Naive thymus-derived CD4-positive, alpha-beta T cell (primary cell): ENCODE measurements around the gene MRPL40. TPM values are rescaled to one million over a fixed set of nuclear protein-coding genes. Genes with fewer than 3 reads are reported as not detected.

Experiments used
- ATAC-seq: fragments of 150-1000 bp; cut with Tn5 transposase; 2 replicates; pipeline ENCODE4 v1.10.0; 2021; ENCODE audit warnings: mild to moderate bottlenecking, moderate library complexity
- CTCF ChIA-PET: fragments of 350-600 bp; sonication (Branson Sonifier 250); formaldehyde crosslinking; loops from one replicate; lab custom pipeline; 2021; ENCODE audit warnings: antibody characterized with exemption; lab: Charles Lee
- POLR2A ChIA-PET: fragments of 350-600 bp; sonication (Branson Sonifier 250); formaldehyde crosslinking; loops from one replicate; lab custom pipeline; 2021; ENCODE audit warnings: antibody characterized with exemption, inconsistent platforms; lab: Charles Lee
- DNase-seq, 9 donors: peaks; one replicate each; pipeline versions ENCODE4 v3.0.0 to v3.0.0-alpha.2; 2020 to 2022; ENCODE audit warnings: mixed read lengths in 1 of 9
- H3K27ac ChIP-seq: one replicate; pipeline ENCODE4 v1.7.0; 2013; ENCODE audit warnings: mild to moderate bottlenecking, low read depth, low read length, moderate library complexity
- H3K27me3 ChIP-seq, 2 donors: one replicate each; pipeline ENCODE4 v1.7.0; 2013; ENCODE audit warnings: low read length in 2 of 2, mild to moderate bottlenecking in 2 of 2, moderate library complexity in 2 of 2; ENCODE audit not compliant: control insufficient read depth in 2 of 2, insufficient read depth in 2 of 2
- H3K36me3 ChIP-seq, 3 experiments: 1 replicate in 2 of 3; 2 replicates in 1 of 3; pipeline ENCODE4 v1.7.0; 2013; ENCODE audit warnings: low read length in 3 of 3, mild to moderate bottlenecking in 3 of 3, moderate library complexity in 1 of 3; ENCODE audit not compliant: insufficient read depth in 3 of 3, control insufficient read depth in 2 of 3
- H3K4me1 ChIP-seq, 2 donors: one replicate each; pipeline ENCODE4 v1.7.0; 2013; ENCODE audit warnings: low read length in 2 of 2, mild to moderate bottlenecking in 2 of 2, moderate library complexity in 1 of 2; ENCODE audit not compliant: control insufficient read depth in 2 of 2, insufficient read depth in 2 of 2
- H3K4me3 ChIP-seq: 2 replicates; pipeline ENCODE4 v1.7.0; 2013; ENCODE audit warnings: mild to moderate bottlenecking, low read length
- H3K9me3 ChIP-seq, 3 experiments: 1 replicate in 2 of 3; 2 replicates in 1 of 3; pipeline ENCODE4 v1.7.0; 2013; ENCODE audit warnings: low read length in 3 of 3; ENCODE audit not compliant: control insufficient read depth in 2 of 3
- H3K27ac Mint-ChIP-seq, 9 donors: one replicate each; pipeline ENCODE4 v1.8.0; 2020 to 2022; ENCODE audit warnings: mixed read lengths in 9 of 9, mild to moderate bottlenecking in 8 of 9, moderate library complexity in 5 of 9, inconsistent platforms in 2 of 9
- H3K27me3 Mint-ChIP-seq, 5 donors: one replicate each; pipeline ENCODE4 v1.8.0; 2021 to 2022; ENCODE audit warnings: mixed read lengths in 5 of 5, mild to moderate bottlenecking in 1 of 5
- H3K36me3 Mint-ChIP-seq, 5 donors: one replicate each; pipeline ENCODE4 v1.8.0; 2020 to 2022; ENCODE audit warnings: mixed read lengths in 5 of 5, mild to moderate bottlenecking in 3 of 5, inconsistent platforms in 1 of 5
- H3K4me1 Mint-ChIP-seq, 7 donors: one replicate each; pipeline ENCODE4 v1.8.0; 2020 to 2022; ENCODE audit warnings: mixed read lengths in 7 of 7, mild to moderate bottlenecking in 3 of 7, inconsistent platforms in 1 of 7
- H3K4me3 Mint-ChIP-seq, 10 donors: one replicate each; pipeline ENCODE4 v1.8.0; 2020 to 2022; ENCODE audit warnings: mild to moderate bottlenecking in 10 of 10, mixed read lengths in 10 of 10, moderate library complexity in 6 of 10, inconsistent platforms in 2 of 10
- H3K9me3 Mint-ChIP-seq, 11 donors: one replicate each; pipeline ENCODE4 v1.8.0; 2020 to 2022; ENCODE audit warnings: mixed read lengths in 11 of 11, mild to moderate bottlenecking in 4 of 11, inconsistent platforms in 1 of 11, moderate library complexity in 1 of 11
- intact Hi-C, 2 donors: fragments of 100-400 bp; cut with micrococcal nuclease; formaldehyde crosslinking; loops; one replicate each; pipeline ENCODE4 v1.15.1; 2023
- polyA plus RNA-seq, 2 donors: library from polyadenylated mRNA; unstranded; fragments of 300-500 nt; fragmentation: Illumina TruSeq; gene quantifications; one replicate each; pipeline ENCODE4 v1.2.3, GENCODE V29; 2021
- total RNA-seq, 6 experiments: library from RNA in 5 of 6; stranded (reverse) in 5 of 6; gene quantifications; 1 replicate in 5 of 6; 2 replicates in 1 of 6; pipeline ENCODE4 v1.2.3 and lab custom pipeline; 2021 to 2026

Gene MRPL40
- total and polyA plus RNA-seq, 7 experiments from 2014 or later, result 11.5 to 72.1 (median 17.2) TPM

GRCh38 chr22:19424186-19424500 lies 8.2 kb upstream of the MRPL40 start:
- no peak overlapping the region for H3K27ac ChIP-seq
- H3K4me3 Mint-ChIP-seq, result no peak overlapping the region

GRCh38 chr22:19429950-19430889 lies 2.1 kb upstream of the MRPL40 start:
- Mint-ChIP-seq H3K36me3 (peaks cover 0 to 34% (median 0%) of the 10 kb centered on the region in 5 donors), H3K4me3 (peak overlapping the region; percentile 86 to 95 (median 92)), H3K27me3 (no peaks in the 10 kb centered on the region), H3K27ac (peak overlapping the region; percentile 65 to 94 (median 91)), H3K9me3 (no peaks in the 10 kb centered on the region), H3K4me1 (peaks cover 39 to 61% (median 57%) of the 10 kb centered on the region in 7 donors)
- Histone ChIP-seq H3K4me3 (peak overlapping the region; percentile 95), H3K27me3 (no peaks in the 10 kb centered on the region), H3K9me3 (no peaks in the 10 kb centered on the region), H3K27ac (peak overlapping the region; percentile 80), H3K4me1 (peaks cover 16 to 24% of the 10 kb centered on the region in 2 donors), H3K36me3 (peaks cover 0 to 6% (median 0%) of the 10 kb centered on the region in 3 experiments)
- POLR2A ChIA-PET, result interaction anchor here (2.6 to 3.1 kb wide), 2 partner anchors 15 to 17 kb away, joined by 10 to 41 read pairs; partner anchors contain the start of gene C22orf39
- DNase-seq, result peak in 7 of 9 donors; percentile 19 to 68 (median 41)
- intact Hi-C loops, result loop anchor here (1.0 to 10.0 kb wide), 5 partner anchors 11 to 1575 kb away; partner anchors contain the start of genes SLC25A1 (in 1 of the 2) and THAP7 (in 1 of the 2)
- peak; percentile 12 for ATAC-seq
- CTCF ChIA-PET, result no interaction called here

More at GRCh38 chr22:19424186-19424500, 8.2 kb upstream of the MRPL40 start:
- H3K36me3 ChIP-seq, result no peaks in the 10 kb centered on the region
- no peaks in the 10 kb centered on the region for H3K9me3 ChIP-seq
- peaks cover 57 to 94% (median 87%) of the 10 kb centered on the region in 7 donors for H3K4me1 Mint-ChIP-seq
- no peak for ATAC-seq
- H3K27me3 ChIP-seq, result no peaks in the 10 kb centered on the region
- intact Hi-C loops, result no loop called here
- CTCF ChIA-PET, result interaction anchor here (0.6 kb wide), 1 partner anchor 192 kb away, joined by 3 read pairs; no protein-coding TSS in a partner anchor
- no peak overlapping the region for H3K4me3 ChIP-seq
- H3K9me3 Mint-ChIP-seq, result no peaks in the 10 kb centered on the region
- no peaks in the 10 kb centered on the region for H3K27me3 Mint-ChIP-seq
- H3K4me1 ChIP-seq, result peaks cover 24 to 42% of the 10 kb centered on the region in 2 donors
- POLR2A ChIA-PET, result no interaction called here
- H3K27ac Mint-ChIP-seq, result peak overlapping the region in 3 of 9 donors; percentile 71 to 91 (median 85)
- DNase-seq, result no peak
- peaks cover 0 to 22% (median 0%) of the 10 kb centered on the region in 5 donors for H3K36me3 Mint-ChIP-seq

- H3K4me3 ChIP-seq, result peak overlapping the region; percentile 95
- DNase-seq, result peak in 4 of 9 donors; percentile 4 to 53 (median 13)
- intact Hi-C loops, result loop anchor here (1.0 to 10.0 kb wide), 6 partner anchors 12 to 1574 kb away; partner anchors contain the start of genes DGCR2 (in 1 of the 2), SLC25A1 (in 1 of the 2) and THAP7 (in 1 of the 2)
- peak overlapping the region; percentile 65 to 94 (median 91) for H3K27ac Mint-ChIP-seq
- peaks cover 16 to 23% of the 10 kb centered on the region in 2 donors for H3K4me1 ChIP-seq
- H3K27ac ChIP-seq, result peak overlapping the region; percentile 80
- CTCF ChIA-PET, result no interaction called here
- H3K4me1 Mint-ChIP-seq, result peaks cover 38 to 63% (median 53%) of the 10 kb centered on the region in 7 donors
- H3K9me3 ChIP-seq, result no peaks in the 10 kb centered on the region
- peaks cover 0 to 14% (median 3%) of the 10 kb centered on the region in 3 experiments for H3K36me3 ChIP-seq
- H3K4me3 Mint-ChIP-seq, result peak overlapping the region; percentile 86 to 95 (median 92)
- H3K27me3 ChIP-seq, result no peaks in the 10 kb centered on the region
- POLR2A ChIA-PET, result interaction anchor here (0.5 to 3.1 kb wide), 10 partner anchors 8 to 171 kb away, joined by 3 to 41 read pairs (median 8); partner anchors contain the start of genes C22orf39 and CDC45
- no peak for ATAC-seq
- peaks cover 0 to 35% (median 0%) of the 10 kb centered on the region in 5 donors for H3K36me3 Mint-ChIP-seq
- no peaks in the 10 kb centered on the region for H3K9me3 Mint-ChIP-seq
- H3K27me3 Mint-ChIP-seq, result no peaks in the 10 kb centered on the region
Observed at GRCh38 chr22:19430890-19431541, 1.3 kb upstream of the MRPL40 start.

GRCh38 chr22:19431649-19432132 lies 654 bp upstream of the MRPL40 start, which contains the start of gene HIRA:
HIRA (minus strand) TSS chr22:19431733; CDS start chr22:19431476, 257 bp downstream.
- H3K27me3 Mint-ChIP-seq, result no peaks in the 10 kb centered on the region
- no peaks in the 10 kb centered on the region for H3K9me3 ChIP-seq
- H3K27ac ChIP-seq, result peak within 1 kb of the TSS; percentile 80
- no peaks in the 10 kb centered on the region for H3K27me3 ChIP-seq
- DNase-seq (peak; percentile 72 to 97 (median 87)), ATAC-seq (peak; percentile 77)
- H3K36me3 ChIP-seq, result peaks cover 0 to 16% (median 3%) of the 10 kb centered on the region in 3 experiments
- POLR2A ChIA-PET, result interaction anchor here (0.5 to 3.1 kb wide), 11 partner anchors 8 to 309 kb away, joined by 3 to 41 read pairs (median 8); partner anchors contain the start of genes C22orf39, CDC45 and DGCR2
- peaks cover 16 to 23% of the 10 kb centered on the region in 2 donors for H3K4me1 ChIP-seq
- H3K4me3 Mint-ChIP-seq, result peak within 1 kb of the TSS; percentile 88 to 95 (median 93)
- intact Hi-C loops, result loop anchor here (1.0 to 10.0 kb wide), 9 partner anchors 16 to 1573 kb away; partner anchors contain the start of genes C22orf39 (in 2 of the 2), DGCR2 (in 2 of the 2), SLC25A1 (in 2 of the 2) and CDC45 (in 1 of the 2)
- H3K9me3 Mint-ChIP-seq, result no peaks in the 10 kb centered on the region
- H3K36me3 Mint-ChIP-seq, result peaks cover 0 to 31% (median 0%) of the 10 kb centered on the region in 5 donors
- peak within 1 kb of the TSS; percentile 84 to 97 (median 92) for H3K27ac Mint-ChIP-seq
- H3K4me1 Mint-ChIP-seq, result peaks cover 32 to 56% (median 46%) of the 10 kb centered on the region in 7 donors
- CTCF ChIA-PET, result no interaction called here
- peak within 1 kb of the TSS; percentile 97 for H3K4me3 ChIP-seq

- Mint-ChIP-seq H3K9me3 (no peaks in the 10 kb centered on the region), H3K27me3 (no peaks in the 10 kb centered on the region), H3K4me3 (peak overlapping the region in 8 of 10 donors; percentile 17 to 90 (median 41)), H3K36me3 (peaks cover 0 to 21% (median 0%) of the 10 kb centered on the region in 5 donors), H3K27ac (peak overlapping the region in 7 of 9 donors; percentile 18 to 71 (median 53)), H3K4me1 (peaks cover 17 to 40% (median 26%) of the 10 kb centered on the region in 7 donors)
- ATAC-seq (no peak), DNase-seq (no peak)
- peak overlapping the region; percentile 3 for H3K27ac ChIP-seq
- intact Hi-C loops, result loop anchor here (5.0 to 10.0 kb wide), 3 partner anchors 257 to 1570 kb away; partner anchors contain the start of genes SLC25A1 (in 1 of the 2) and THAP7 (in 1 of the 2)
- CTCF ChIA-PET, result interaction anchor here (1.3 kb wide), 1 partner anchor 10 kb away, joined by 3 read pairs; no protein-coding TSS in a partner anchor
- H3K36me3 ChIP-seq, result peaks cover 0 to 19% (median 3%) of the 10 kb centered on the region in 3 experiments
- H3K4me3 ChIP-seq, result no peak overlapping the region
- POLR2A ChIA-PET, result interaction anchor here (1.0 to 1.3 kb wide), 2 partner anchors 9 to 13 kb away, joined by 3 to 5 read pairs; partner anchors contain the start of gene C22orf39
- no peaks in the 10 kb centered on the region for H3K9me3 ChIP-seq
- H3K4me1 ChIP-seq, result peaks cover 14 to 17% of the 10 kb centered on the region in 2 donors
- H3K27me3 ChIP-seq, result no peaks in the 10 kb centered on the region
Observed at GRCh38 chr22:19434401-19434800, 2.1 kb downstream of the MRPL40 start.
